Measurements from ENCODE around the gene TAF5L. TPM values are rescaled to one million over a fixed set of nuclear protein-coding genes. Genes with fewer than 3 reads are reported as not detected.

The TAF5L gene
- total and polyA plus RNA-seq, 2 of the 8 experiments (the other 6 are each of a cell fraction or from before 2014, with no cell fraction given), result 17.7 to 23.3 TPM

- TF ChIP-seq CTCF (IDR thresholded peaks at IDR 0.05; ENCODE audit: control extremely low read depth in 1 of 3, insufficient read depth in 1 of 3, low read depth in 1 of 3, low read length in 3 of 3), result no peak
- no peak for TF ChIP-seq KDM5A (IDR thresholded peaks at IDR 0.05; ENCODE audit: low read length)
- TF ChIP-seq MAFK (IDR thresholded peaks at IDR 0.05; ENCODE audit: low read depth, low read length), result no peak
- no peak for TF ChIP-seq KDM1A (IDR thresholded peaks at IDR 0.05; ENCODE audit: borderline replicate concordance, low read length)
- no peak for TF ChIP-seq TCF12 (IDR thresholded peaks at IDR 0.05; ENCODE audit: low read depth, low read length)
- no peak for TF ChIP-seq TAF7 (optimal IDR thresholded peaks at IDR 0.05; ENCODE audit: borderline replicate concordance, low read depth, low read length)
- TF ChIP-seq EZH2 (IDR thresholded peaks at IDR 0.05; ENCODE audit: low read depth, low read length, severe bottlenecking), result no peak
Observed at GRCh38 chr1:229585338-229585737, 40.6 kb downstream of the TAF5L start (continued).
